GM12878 (cell line): ENCODE results near the gene P4HA3. TPM values are rescaled to one million over a fixed set of nuclear protein-coding genes. Genes with fewer than 3 reads are reported as not detected.

ENCODE experiments used
- ATAC-seq: fragments of 200-7000 bp; cut with Tn5 transposase; 3 replicates; pipeline ENCODE4 v1.9.1; 2020; ENCODE audit warnings: mild to moderate bottlenecking, moderate library complexity
- BruUV-seq: library from RNA; stranded (reverse); fragments of 400-500 nt; replicated peaks from 2 replicates; lab custom pipeline; 2021; lab: Mats Ljungman, UMichigan
- CTCF ChIA-PET: fragments of 300-600 bp; sonication (Branson Sonifier 250); formaldehyde crosslinking; extraction: SDS; loops from one replicate; lab custom pipeline; 2021; ENCODE audit warnings: inconsistent platforms; lab: Yijun Ruan, JAX
- POLR2A ChIA-PET: fragments of 350-600 bp; formaldehyde crosslinking; extraction: SDS; loops from one replicate; lab custom pipeline; 2021; ENCODE audit warnings: inconsistent platforms; lab: Charles Lee
- RAD21 ChIA-PET: fragments of 300-600 bp; sonication (Branson Sonifier 250); formaldehyde crosslinking; loops from one replicate; lab custom pipeline; 2023; ENCODE audit warnings: antibody characterized with exemption; ENCODE audit not compliant: unreplicated experiment; lab: Charles Lee
- SMC1A ChIA-PET: fragments of 300-600 bp; sonication (Branson Sonifier 250); formaldehyde crosslinking; loops from one replicate; lab custom pipeline; 2023; ENCODE audit not compliant: unreplicated experiment, uncharacterized antibody; lab: Charles Lee
- DNase-seq: peaks from one replicate; pipeline ENCODE4 v3.0.0-alpha.2; 2011; ENCODE audit warnings: low read depth, low spot score
- FAIRE-seq: peaks from 3 replicates; lab custom pipeline; 2011; peaks lifted over from hg19 to GRCh38; lab: Jason Lieb, UNC
- H2AFZ ChIP-seq: 2 replicates; pipeline ENCODE4 v1.6.0; 2011; ENCODE audit warnings: low read depth, low read length, control low read depth; ENCODE audit not compliant: control insufficient read depth
- H3K27ac ChIP-seq: 2 replicates; pipeline ENCODE4 v1.5.1; 2011; ENCODE audit warnings: control low read depth; ENCODE audit not compliant: control insufficient read depth, insufficient read depth
- H3K27me3 ChIP-seq, 2 experiments: replicated peaks in 1 of 2; 2 replicates each; pipeline versions ENCODE4 v1.6.0 to v1.6.1; 2011; ENCODE audit warnings: low read length in 1 of 2; ENCODE audit not compliant: control insufficient read depth in 2 of 2, insufficient read depth in 2 of 2
- H3K36me3 ChIP-seq, 2 experiments: 2 replicates each; pipeline ENCODE4 v1.5.1; 2011; ENCODE audit warnings: low read length in 1 of 2; ENCODE audit not compliant: control insufficient read depth in 2 of 2, insufficient read depth in 2 of 2
- H3K4me1 ChIP-seq: 2 replicates; pipeline ENCODE4 v1.6.1; 2011; ENCODE audit warnings: mild to moderate bottlenecking, low read length, moderate library complexity, mixed read lengths; ENCODE audit not compliant: control insufficient read depth, insufficient read depth
- H3K4me2 ChIP-seq: 2 replicates; pipeline ENCODE4 v1.6.0; 2011; ENCODE audit warnings: control low read depth; ENCODE audit not compliant: control insufficient read depth, insufficient read depth
- H3K4me3 ChIP-seq: fragments of 200-600 bp; sonication (generic); 2 replicates; pipeline ENCODE4 v1.5.1; 2016
- H3K79me2 ChIP-seq: 2 replicates; pipeline ENCODE4 v1.6.0; 2011; ENCODE audit warnings: low read length; ENCODE audit not compliant: control insufficient read depth, insufficient read depth
- H3K9ac ChIP-seq: 2 replicates; pipeline ENCODE4 v1.8.0; 2011; ENCODE audit warnings: low read length, control low read depth, mixed read lengths; ENCODE audit not compliant: control insufficient read depth, insufficient read depth
- H3K9me3 ChIP-seq: replicated peaks from 3 replicates; pipeline ENCODE4 v1.5.1; 2011; ENCODE audit warnings: mild to moderate bottlenecking, low read length; ENCODE audit not compliant: control insufficient read depth, insufficient read depth
- H4K20me1 ChIP-seq: 2 replicates; pipeline ENCODE4 v1.6.0; 2011; ENCODE audit not compliant: control insufficient read depth, insufficient read depth
- BMI1 ChIP-seq: fragments of 450-650 bp; IDR thresholded peaks from 2 replicates; pipeline ENCODE4 v1.6.1; 2016; ENCODE audit warnings: mild to moderate bottlenecking, moderate library complexity, borderline replicate concordance
- CHD4 ChIP-seq: fragments of 200-600 bp; sonication (generic); IDR thresholded peaks from 2 replicates; pipeline ENCODE4 v1.6.1; 2016; ENCODE audit warnings: mild to moderate bottlenecking
- MEF2B ChIP-seq: fragments of 450-650 bp; IDR thresholded peaks from 2 replicates; pipeline ENCODE4 v1.6.1; 2018; ENCODE audit warnings: mild to moderate bottlenecking, moderate library complexity; ENCODE audit not compliant: partially characterized antibody, poor library complexity, severe bottlenecking
- NR2C1 ChIP-seq: fragments of 450-650 bp; IDR thresholded peaks from 2 replicates; pipeline ENCODE4 v1.6.1; 2017; ENCODE audit warnings: antibody characterized with exemption, mild to moderate bottlenecking, moderate library complexity
- NR2C2 ChIP-seq: IDR thresholded peaks from 2 replicates; pipeline ENCODE4 v1.6.1; 2011; ENCODE audit warnings: borderline replicate concordance, low read depth; ENCODE audit not compliant: control insufficient read depth, insufficient read length
- RFX5 ChIP-seq: IDR thresholded peaks from 2 replicates; pipeline ENCODE4 v1.6.1; 2011; ENCODE audit warnings: low read depth, low read length, improper control_type of control experiment
- SIN3A ChIP-seq: IDR thresholded peaks from 2 replicates; pipeline ENCODE4 v1.6.1; 2012; ENCODE audit warnings: low read depth, low read length, improper control_type of control experiment
- SMAD1 ChIP-seq: fragments of 450-650 bp; IDR thresholded peaks from 2 replicates; pipeline ENCODE4 v1.6.1; 2018; ENCODE audit warnings: mild to moderate bottlenecking, low read depth; ENCODE audit not compliant: partially characterized antibody
- WGBS: methylation state at CpG from one replicate; pipeline ENCODE4 v1.1.6; 2016; ENCODE audit warnings: low lambda C conversion rate; ENCODE audit not compliant: insufficient replicate concordance, insufficient coverage; ENCODE audit errors: missing lambda C conversion rate; 5-methylcytosine and 5-hydroxymethylcytosine counted together
- in situ Hi-C: fragments of 300-500 bp; cut with MboI; formaldehyde crosslinking; loops from 9 replicates; pipeline ENCODE4 v1.14.3; 2018; ENCODE audit warnings: mixed read lengths
- intact Hi-C: fragments of 100-400 bp; cut with micrococcal nuclease; formaldehyde crosslinking; loops from one replicate; pipeline ENCODE4 v1.14.2; 2022; ENCODE audit not compliant: unreplicated experiment
- polyA plus RNA-seq, 11 experiments: library from polyadenylated mRNA; depleted of rRNA in 4 of 11; unstranded in 6 of 11; stranded (reverse) in 5 of 11; fragments of >200 nt; fragmentation: Nextera tagmentation in 4 of 11; fragmentation: Illumina TruSeq in 1 of 11; extraction: Ambion mirVana in 4 of 11; extraction: Trizol in 1 of 11; gene quantifications; 1 replicate in 1 of 11; 2 replicates in 10 of 11; pipeline versions ENCODE4 v1.2.1 to v1.2.3, GENCODE V29; 2011 to 2016; ENCODE audit warnings: inconsistent platforms in 2 of 11, missing spikeins in 2 of 11, low read depth in 1 of 11
- total RNA-seq, 4 experiments: library from RNA; depleted of rRNA in 3 of 4; stranded (reverse); fragments of >200 nt in 3 of 4; fragmentation: Illumina TruSeq in 1 of 4; extraction: Trizol in 1 of 4; gene quantifications; 2 replicates each; pipeline versions ENCODE4 v1.2.1 to v1.2.3, GENCODE V29; 2013 to 2021
- TF ChIP-seq, protein P1 (sequence below): fragments of 450-650 bp; IDR thresholded peaks from 2 replicates; pipeline ENCODE4 v1.6.1; 2017; ENCODE audit warnings: mild to moderate bottlenecking, moderate library complexity
- TF ChIP-seq, protein P2 (sequence below): fragments of 450-650 bp; conservative IDR thresholded peaks from 2 replicates; pipeline ENCODE4 v1.6.1; 2017; ENCODE audit warnings: mild to moderate bottlenecking, moderate library complexity

P4HA3 gene
- total and polyA plus RNA-seq, 10 of the 15 experiments (the other 5 are each of a cell fraction or from before 2014, with no cell fraction given): 0.08 TPM; not detected in 9

- TF ChIP-seq, protein P1, sequence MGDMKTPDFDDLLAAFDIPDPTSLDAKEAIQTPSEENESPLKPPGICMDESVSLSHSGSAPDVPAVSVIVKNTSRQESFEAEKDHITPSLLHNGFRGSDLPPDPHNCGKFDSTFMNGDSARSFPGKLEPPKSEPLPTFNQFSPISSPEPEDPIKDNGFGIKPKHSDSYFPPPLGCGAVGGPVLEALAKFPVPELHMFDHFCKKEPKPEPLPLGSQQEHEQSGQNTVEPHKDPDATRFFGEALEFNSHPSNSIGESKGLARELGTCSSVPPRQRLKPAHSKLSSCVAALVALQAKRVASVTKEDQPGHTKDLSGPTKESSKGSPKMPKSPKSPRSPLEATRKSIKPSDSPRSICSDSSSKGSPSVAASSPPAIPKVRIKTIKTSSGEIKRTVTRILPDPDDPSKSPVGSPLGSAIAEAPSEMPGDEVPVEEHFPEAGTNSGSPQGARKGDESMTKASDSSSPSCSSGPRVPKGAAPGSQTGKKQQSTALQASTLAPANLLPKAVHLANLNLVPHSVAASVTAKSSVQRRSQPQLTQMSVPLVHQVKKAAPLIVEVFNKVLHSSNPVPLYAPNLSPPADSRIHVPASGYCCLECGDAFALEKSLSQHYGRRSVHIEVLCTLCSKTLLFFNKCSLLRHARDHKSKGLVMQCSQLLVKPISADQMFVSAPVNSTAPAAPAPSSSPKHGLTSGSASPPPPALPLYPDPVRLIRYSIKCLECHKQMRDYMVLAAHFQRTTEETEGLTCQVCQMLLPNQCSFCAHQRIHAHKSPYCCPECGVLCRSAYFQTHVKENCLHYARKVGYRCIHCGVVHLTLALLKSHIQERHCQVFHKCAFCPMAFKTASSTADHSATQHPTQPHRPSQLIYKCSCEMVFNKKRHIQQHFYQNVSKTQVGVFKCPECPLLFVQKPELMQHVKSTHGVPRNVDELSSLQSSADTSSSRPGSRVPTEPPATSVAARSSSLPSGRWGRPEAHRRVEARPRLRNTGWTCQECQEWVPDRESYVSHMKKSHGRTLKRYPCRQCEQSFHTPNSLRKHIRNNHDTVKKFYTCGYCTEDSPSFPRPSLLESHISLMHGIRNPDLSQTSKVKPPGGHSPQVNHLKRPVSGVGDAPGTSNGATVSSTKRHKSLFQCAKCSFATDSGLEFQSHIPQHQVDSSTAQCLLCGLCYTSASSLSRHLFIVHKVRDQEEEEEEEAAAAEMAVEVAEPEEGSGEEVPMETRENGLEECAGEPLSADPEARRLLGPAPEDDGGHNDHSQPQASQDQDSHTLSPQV: no peak
- TF ChIP-seq SIN3A: no peak
- TF ChIP-seq, protein P2, sequence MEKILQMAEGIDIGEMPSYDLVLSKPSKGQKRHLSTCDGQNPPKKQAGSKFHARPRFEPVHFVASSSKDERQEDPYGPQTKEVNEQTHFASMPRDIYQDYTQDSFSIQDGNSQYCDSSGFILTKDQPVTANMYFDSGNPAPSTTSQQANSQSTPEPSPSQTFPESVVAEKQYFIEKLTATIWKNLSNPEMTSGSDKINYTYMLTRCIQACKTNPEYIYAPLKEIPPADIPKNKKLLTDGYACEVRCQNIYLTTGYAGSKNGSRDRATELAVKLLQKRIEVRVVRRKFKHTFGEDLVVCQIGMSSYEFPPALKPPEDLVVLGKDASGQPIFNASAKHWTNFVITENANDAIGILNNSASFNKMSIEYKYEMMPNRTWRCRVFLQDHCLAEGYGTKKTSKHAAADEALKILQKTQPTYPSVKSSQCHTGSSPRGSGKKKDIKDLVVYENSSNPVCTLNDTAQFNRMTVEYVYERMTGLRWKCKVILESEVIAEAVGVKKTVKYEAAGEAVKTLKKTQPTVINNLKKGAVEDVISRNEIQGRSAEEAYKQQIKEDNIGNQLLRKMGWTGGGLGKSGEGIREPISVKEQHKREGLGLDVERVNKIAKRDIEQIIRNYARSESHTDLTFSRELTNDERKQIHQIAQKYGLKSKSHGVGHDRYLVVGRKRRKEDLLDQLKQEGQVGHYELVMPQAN: no peak
Observed at GRCh38 chr11:74276581-74276980, 34.9 kb downstream of the P4HA3 start (continued).

DNA sequence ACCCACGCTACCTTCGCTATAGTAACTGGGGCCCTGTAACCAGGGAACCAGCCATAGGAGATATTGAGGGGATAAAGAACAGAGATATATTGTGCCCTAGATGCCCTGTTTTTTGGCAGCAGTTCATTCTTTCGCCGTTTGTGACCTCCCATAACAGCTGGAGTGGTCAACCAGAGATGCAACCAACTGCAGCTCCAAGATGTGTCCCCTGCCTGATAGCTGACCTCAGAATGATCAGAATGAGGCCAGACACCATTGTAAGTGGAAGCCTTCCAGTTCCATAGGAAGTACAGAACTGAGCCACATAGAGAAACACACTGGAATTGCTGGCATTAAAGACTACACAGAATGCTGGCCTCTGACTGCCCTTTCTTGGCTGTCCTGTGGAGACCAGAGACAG lies 39.2 kb downstream of the P4HA3 start:
- BruUV-seq: no TSS peak

More for the DNA sequence above, 39.2 kb downstream of the P4HA3 start:
- peaks cover 0 to 9% of the 10 kb centered on the region in 2 experiments; a peak in 3 of 4 replicates for H3K27me3 ChIP-seq
- TF ChIP-seq CHD4: no peak
- no peak for TF ChIP-seq BMI1
- TF ChIP-seq RFX5: no peak
- TF ChIP-seq MEF2B: no peak
- no peak for TF ChIP-seq NR2C2
- no peak for TF ChIP-seq NR2C1
- TF ChIP-seq SMAD1: no peak
- ChIA-PET RAD21 (no interaction called here), SMC1A (no interaction called here), POLR2A (no interaction called here), CTCF (interaction anchor here (0.6 to 1.1 kb wide), 2 partner anchors 10 to 17 kb away, joined by 3 to 4 read pairs; no protein-coding TSS in a partner anchor)
- DNase-seq: no peak
- no peaks in the 10 kb centered on the region for H3K9me3 ChIP-seq
- in situ Hi-C loops (no loop called here), intact Hi-C loops (no loop called here)
- H3K4me1 ChIP-seq: no peaks in the 10 kb centered on the region
- ATAC-seq: no peak
- no peaks in the 10 kb centered on the region for H3K79me2 ChIP-seq
- no peak overlapping the region for H3K27ac ChIP-seq
- FAIRE-seq: no peak
- H2AFZ ChIP-seq: no peak overlapping the region
- no peaks in the 10 kb centered on the region for H3K36me3 ChIP-seq
- no peak overlapping the region for H3K9ac ChIP-seq
- H3K4me3 ChIP-seq: no peak overlapping the region
- H3K4me2 ChIP-seq: no peak overlapping the region
- 44% methylated on average over 4 of the region's 4 CpGs for WGBS
- no peaks in the 10 kb centered on the region for H4K20me1 ChIP-seq
